Tibial artery (tissue), 4 donors: ENCODE data around the gene APCDD1L.

ENCODE experiments used
- DNase-seq, 2 donors: peaks; one replicate each; pipeline ENCODE4 v3.0.0-alpha.2; 2019
- H3K27ac ChIP-seq, 2 donors: fragments of 200-600 bp; sonication (generic) in 1 of 2; 1 replicate in 1 of 2; 2 replicates in 1 of 2; pipeline ENCODE4 v1.5.1; 2018 to 2019; ENCODE audit warnings: mild to moderate bottlenecking in 1 of 2
- H3K27me3 ChIP-seq, 2 donors: fragments of 200-600 bp; sonication (generic) in 1 of 2; one replicate each; pipeline versions ENCODE4 v1.5.1 to v1.6.0; 2016 to 2019
- H3K36me3 ChIP-seq, 3 donors: fragments of 200-600 bp; sonication (generic) in 2 of 3; one replicate each; pipeline ENCODE4 v1.5.1; 2016 to 2019; ENCODE audit warnings: mild to moderate bottlenecking in 2 of 3
- H3K4me1 ChIP-seq, 4 donors: fragments of 200-600 bp; sonication (generic) in 2 of 4; 1 replicate in 3 of 4; 2 replicates in 1 of 4; pipeline ENCODE4 v1.5.1; 2016 to 2019
- H3K4me3 ChIP-seq, 2 donors: fragments of 200-600 bp; sonication (generic) in 1 of 2; 1 replicate in 1 of 2; 2 replicates in 1 of 2; pipeline ENCODE4 v1.5.1; 2018 to 2019; ENCODE audit warnings: mild to moderate bottlenecking in 2 of 2
- H3K9me3 ChIP-seq, 3 donors: fragments of 200-600 bp; sonication (generic) in 1 of 3; one replicate each; pipeline ENCODE4 v1.5.1; 2016 to 2019
- CTCF ChIP-seq, 2 experiments: fragments of 200-600 bp in 1 of 2; fragments of 450-650 bp in 1 of 2; IDR thresholded peaks; one replicate each; pipeline ENCODE4 v1.5.1; 2017 to 2019; ENCODE audit warnings: antibody characterized with exemption in 2 of 2, mild to moderate bottlenecking in 1 of 2, moderate library complexity in 1 of 2
- intact Hi-C: fragments of 100-400 bp; cut with DNase I; formaldehyde crosslinking; loops from one replicate; pipeline ENCODE4 v1.15.0; 2023; ENCODE audit warnings: low total_unique reads

APCDD1L gene

DNA sequence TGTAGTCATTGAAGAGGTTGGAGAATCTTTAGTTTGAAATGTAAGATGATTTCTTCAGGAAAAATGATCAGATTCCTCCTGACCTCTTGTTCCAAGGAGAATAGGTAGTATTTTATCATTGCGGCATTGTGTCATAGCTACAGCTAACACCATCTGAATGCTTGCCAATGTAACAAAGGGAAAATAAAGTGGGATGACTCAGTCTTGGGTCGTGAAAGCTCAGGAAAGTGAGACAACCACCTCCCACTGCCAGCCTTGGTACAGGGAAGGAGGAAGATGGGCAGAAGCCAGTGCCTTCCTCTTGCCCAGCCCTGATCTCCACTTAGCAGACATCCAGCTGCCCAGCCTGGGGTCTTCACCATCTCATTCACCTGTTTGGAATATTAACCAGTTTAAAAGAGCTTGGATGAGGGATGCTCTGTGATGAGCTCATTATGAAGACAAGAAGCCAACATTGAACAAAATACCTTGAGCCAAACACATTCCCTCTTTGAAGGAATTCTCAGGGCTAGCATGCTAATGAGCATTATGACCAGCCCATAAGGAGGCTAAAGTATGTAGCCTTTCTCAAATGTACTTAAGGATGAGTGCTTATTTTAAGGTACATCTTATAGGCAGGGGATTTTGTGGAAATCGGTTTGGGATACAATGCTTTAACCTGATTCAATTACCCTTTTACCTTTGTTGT, 40.0 kb upstream of the APCDD1L start:
- Histone ChIP-seq H3K27ac (no peak overlapping the region), H3K27me3 (no peaks in the 10 kb centered on the region), H3K36me3 (no peaks in the 10 kb centered on the region), H3K4me1 (peaks cover 0 to 12% (median 6%) of the 10 kb centered on the region in 4 donors), H3K4me3 (no peak overlapping the region), H3K9me3 (no peaks in the 10 kb centered on the region)
- intact Hi-C loops: no loop called here
- no peak for DNase-seq
- TF ChIP-seq CTCF (IDR thresholded peaks at IDR 0.05): no peak

- intact Hi-C loops: no loop called here
Observed at GRCh38 chr20:58554541-58554940, 39.3 kb upstream of the APCDD1L start.

DNA sequence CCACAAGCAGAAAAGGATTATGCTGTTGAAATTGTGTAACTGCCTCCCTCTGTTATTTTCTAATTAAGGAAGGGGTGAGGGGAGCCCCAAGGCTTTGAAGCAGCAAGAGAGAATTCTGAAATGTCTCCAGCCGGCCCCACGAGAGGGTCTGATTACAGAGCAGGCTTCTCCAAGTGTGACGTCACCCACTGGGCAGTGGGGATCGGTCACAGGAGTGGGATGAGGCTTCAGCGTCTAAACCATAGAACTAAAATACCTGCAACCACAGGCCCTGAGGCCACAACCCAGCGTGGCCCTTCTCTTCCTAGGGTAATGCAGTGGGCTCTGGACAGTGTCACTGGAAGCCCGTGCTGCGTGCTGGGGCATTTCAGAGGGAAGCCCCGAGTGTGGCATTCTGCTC, 38.6 kb upstream of the APCDD1L start:
- peak in 1 of 2 donors; percentile 61 for DNase-seq
- H3K4me1 ChIP-seq: peaks cover 0 to 14% (median 6%) of the 10 kb centered on the region in 4 donors
- no peak overlapping the region for H3K27ac ChIP-seq
- no peak for TF ChIP-seq CTCF (IDR thresholded peaks at IDR 0.05)
- H3K9me3 ChIP-seq: no peaks in the 10 kb centered on the region
- no peaks in the 10 kb centered on the region for H3K27me3 ChIP-seq
- H3K36me3 ChIP-seq: no peaks in the 10 kb centered on the region
- no peak overlapping the region for H3K4me3 ChIP-seq
- intact Hi-C loops: no loop called here

More at GRCh38 chr20:58554541-58554940, 39.3 kb upstream of the APCDD1L start:
- H3K4me1 ChIP-seq: peaks cover 0 to 14% (median 6%) of the 10 kb centered on the region in 4 donors
- no peak overlapping the region for H3K4me3 ChIP-seq
- H3K27me3 ChIP-seq: no peaks in the 10 kb centered on the region
- no peak overlapping the region for H3K27ac ChIP-seq
- no peaks in the 10 kb centered on the region for H3K9me3 ChIP-seq
- TF ChIP-seq CTCF (IDR thresholded peaks at IDR 0.05): no peak
- H3K36me3 ChIP-seq: no peaks in the 10 kb centered on the region
- DNase-seq: no peak

- Histone ChIP-seq H3K27ac (no peak overlapping the region), H3K9me3 (no peaks in the 10 kb centered on the region), H3K4me3 (no peak overlapping the region), H3K36me3 (no peaks in the 10 kb centered on the region), H3K4me1 (peaks cover 0 to 14% (median 6%) of the 10 kb centered on the region in 4 donors), H3K27me3 (no peaks in the 10 kb centered on the region)
- no peak for TF ChIP-seq CTCF (IDR thresholded peaks at IDR 0.05)
- intact Hi-C loops: no loop called here
- no peak for DNase-seq
Observed at GRCh38 chr20:58553166-58553696, 38.0 kb upstream of the APCDD1L start.

DNA sequence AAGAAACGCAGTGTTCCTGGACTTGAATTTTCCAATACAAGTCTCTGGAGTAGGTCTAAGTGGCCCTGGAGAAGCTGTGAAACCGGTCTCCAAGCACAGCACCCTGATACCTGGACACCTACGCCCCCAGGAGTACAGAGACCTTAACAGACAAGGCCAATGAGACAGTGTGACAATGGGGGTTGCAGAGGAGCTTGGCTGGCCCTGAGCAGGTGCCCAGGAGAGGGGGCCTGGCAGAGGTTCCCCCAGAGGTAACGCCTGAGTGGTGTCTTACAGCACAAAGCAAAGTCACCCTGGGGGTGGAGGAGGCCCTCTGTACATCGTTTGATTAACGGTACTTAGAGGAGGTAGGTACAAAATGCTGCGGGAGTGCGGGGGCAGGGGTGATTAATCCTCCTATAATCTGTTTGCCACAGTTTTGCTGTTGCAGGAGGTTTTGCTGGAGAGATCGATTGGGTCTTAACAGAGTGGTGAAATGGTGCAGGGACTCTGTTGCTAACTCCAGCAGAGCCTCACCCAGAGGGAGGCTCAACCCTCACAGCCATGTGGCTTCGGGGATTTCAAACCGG, 37.3 kb upstream of the APCDD1L start:
- no peak for TF ChIP-seq CTCF (IDR thresholded peaks at IDR 0.05)
- no peaks in the 10 kb centered on the region for H3K36me3 ChIP-seq
- intact Hi-C loops: no loop called here

More for the DNA sequence above, 37.3 kb upstream of the APCDD1L start:
- Histone ChIP-seq H3K4me3 (no peak overlapping the region), H3K27me3 (no peaks in the 10 kb centered on the region), H3K27ac (no peak overlapping the region), H3K9me3 (no peaks in the 10 kb centered on the region), H3K4me1 (peaks cover 0 to 14% (median 6%) of the 10 kb centered on the region in 4 donors)
- no peak for DNase-seq
